Sigmoid colon (tissue), 7 donors: ENCODE measurements around the gene MPST. TPM values are rescaled to one million over a fixed set of nuclear protein-coding genes. Genes with fewer than 3 reads are reported as not detected.
"Not testable (repeated sequence)": the region's sequence is repeated elsewhere in the genome, so short reads cannot be mapped to it uniquely, and the experiment has no call there.

Source experiments
- DNase-seq: peaks from one replicate; pipeline ENCODE4 v3.0.0-alpha.2; 2019
- H3K27ac ChIP-seq, 4 donors: fragments of 200-600 bp; sonication (generic); one replicate each; pipeline ENCODE4 v1.5.1; 2016 to 2019; ENCODE audit warnings: mild to moderate bottlenecking in 1 of 4
- H3K27me3 ChIP-seq, 3 donors: fragments of 200-600 bp; sonication (generic); one replicate each; pipeline ENCODE4 v1.5.1; 2019; ENCODE audit warnings: mild to moderate bottlenecking in 1 of 3
- H3K36me3 ChIP-seq, 4 donors: fragments of 200-600 bp; sonication (generic); one replicate each; pipeline ENCODE4 v1.5.1; 2016 to 2019
- H3K4me1 ChIP-seq, 4 donors: fragments of 200-600 bp; sonication (generic); one replicate each; pipeline ENCODE4 v1.5.1; 2017 to 2019
- H3K4me3 ChIP-seq, 4 donors: fragments of 200-600 bp; sonication (generic); one replicate each; pipeline ENCODE4 v1.5.1; 2017 to 2019; ENCODE audit warnings: mild to moderate bottlenecking in 2 of 4, moderate library complexity in 1 of 4
- H3K9me3 ChIP-seq, 4 donors: fragments of 200-600 bp in 3 of 4; sonication (generic) in 3 of 4; one replicate each; pipeline versions ENCODE4 v1.5.1 to v1.6.1; 2013 to 2019
- CTCF ChIP-seq, 4 experiments: fragments of 450-650 bp in 3 of 4; fragments of 200-600 bp in 1 of 4; IDR thresholded peaks; one replicate each; pipeline ENCODE4 v1.5.1; 2016 to 2019; ENCODE audit warnings: antibody characterized with exemption in 4 of 4, mild to moderate bottlenecking in 3 of 4, moderate library complexity in 2 of 4
- EP300 ChIP-seq, 4 donors: sonication (generic); formaldehyde crosslinking; IDR thresholded peaks; one replicate each; pipeline ENCODE4 v1.6.1; 2017; ENCODE audit warnings: antibody characterized with exemption in 4 of 4
- POLR2A ChIP-seq, 2 donors: fragments of 450-650 bp; IDR thresholded peaks; one replicate each; pipeline ENCODE4 v1.6.1; 2016; ENCODE audit warnings: antibody characterized with exemption in 2 of 2, mild to moderate bottlenecking in 2 of 2, moderate library complexity in 2 of 2
- POLR2AphosphoS5 ChIP-seq, 4 donors: sonication (generic); formaldehyde crosslinking; IDR thresholded peaks; one replicate each; pipeline ENCODE4 v1.6.1; 2017; ENCODE audit warnings: antibody characterized with exemption in 4 of 4
- WGBS, 2 donors: extraction: QIAGEN DNeasy Blood & Tissue Kit; methylation state at CpG; one replicate each; pipeline ENCODE4 v1.1.7; 2013; 5-methylcytosine and 5-hydroxymethylcytosine counted together
- intact Hi-C: fragments of 100-400 bp; cut with DNase I; formaldehyde crosslinking; loops from one replicate; pipeline ENCODE4 v1.15.1; 2023
- polyA plus RNA-seq, 3 donors: library from polyadenylated mRNA; stranded (reverse); fragments of 200-250 nt; gene quantifications; one replicate each; pipeline ENCODE4 v1.2.3, GENCODE V29; 2013
- total RNA-seq, 4 donors: library from RNA; depleted of rRNA; stranded (reverse); fragments of >200 nt; gene quantifications; one replicate each; pipeline ENCODE4 v1.1.0, GENCODE V29; 2016
- donor health status: healthy with polysubstance abuse.
- donor health status: Bipolar disorder and iron deficiency.
- donor health status: healthy.

The MPST gene
- total and polyA plus RNA-seq, 7 donors: 94.2 to 340 (median 143) TPM

GRCh38 chr22:36985211-36985889 is 34.2 kb upstream of the MPST start:
- Histone ChIP-seq H3K36me3 (no peaks in the 10 kb centered on the region), H3K4me3 (no peak overlapping the region), H3K9me3 (peaks cover 0 to 9% (median 7%) of the 10 kb centered on the region in 4 donors), H3K4me1 (no peaks in the 10 kb centered on the region), H3K27me3 (peaks cover 0 to 9% (median 0%) of the 10 kb centered on the region in 3 donors), H3K27ac (no peak overlapping the region)
- intact Hi-C loops: no loop called here
- 83 to 87% methylated on average over 10 of the region's 10 CpGs for WGBS, 2 donors
- no peak for TF ChIP-seq POLR2AphosphoS5 (IDR thresholded peaks at IDR 0.05)
- TF ChIP-seq POLR2A (IDR thresholded peaks at IDR 0.05): no peak
- TF ChIP-seq CTCF (IDR thresholded peaks at IDR 0.05): no peak
- TF ChIP-seq EP300 (IDR thresholded peaks at IDR 0.05): no peak
- no peak for DNase-seq

GRCh38 chr22:36986242-36986821 is 33.2 kb upstream of the MPST start:
- Histone ChIP-seq H3K36me3 (no peaks in the 10 kb centered on the region), H3K4me3 (no peak overlapping the region), H3K27me3 (peaks cover 0 to 19% (median 3%) of the 10 kb centered on the region in 3 donors), H3K4me1 (no peaks in the 10 kb centered on the region), H3K9me3 (peaks cover 0 to 9% (median 7%) of the 10 kb centered on the region in 4 donors), H3K27ac (no peak overlapping the region)
- WGBS, 2 donors: 41 to 55% methylated on average over 8 of the region's 8 CpGs
- TF ChIP-seq CTCF (IDR thresholded peaks at IDR 0.05) (peak in 2 of 4 experiments; percentile 15 to 57), POLR2A (IDR thresholded peaks at IDR 0.05) (no peak)
- no peak for DNase-seq
- intact Hi-C loops: no loop called here

- TF ChIP-seq POLR2A (IDR thresholded peaks at IDR 0.05): no peak
- no peak for TF ChIP-seq EP300 (IDR thresholded peaks at IDR 0.05)
- no peak for TF ChIP-seq POLR2AphosphoS5 (IDR thresholded peaks at IDR 0.05)
- no peak for TF ChIP-seq CTCF (IDR thresholded peaks at IDR 0.05)
- no peak overlapping the region for H3K4me3 ChIP-seq
- H3K27me3 ChIP-seq: peaks cover 0 to 29% (median 3%) of the 10 kb centered on the region in 3 donors
- 74 to 82% methylated on average over 12 of the region's 12 CpGs for WGBS, 2 donors
- H3K9me3 ChIP-seq: peaks cover 0 to 9% (median 7%) of the 10 kb centered on the region in 4 donors
- H3K27ac ChIP-seq: no peak overlapping the region
- DNase-seq: no peak
- no peaks in the 10 kb centered on the region for H3K36me3 ChIP-seq
- H3K4me1 ChIP-seq: no peaks in the 10 kb centered on the region
- intact Hi-C loops: no loop called here
These were observed 31.3 kb upstream of the MPST start for GRCh38 chr22:36988075-36988832.

GRCh38 chr22:36989012-36989411 is 30.5 kb upstream of the MPST start:
- H3K9me3 ChIP-seq, H3K27ac ChIP-seq, H3K4me1 ChIP-seq, H3K4me3 ChIP-seq, intact Hi-C loops, H3K36me3 ChIP-seq, DNase-seq: not testable (repeated sequence)
- H3K27me3 ChIP-seq: peaks cover 0 to 29% (median 3%) of the 10 kb centered on the region in 3 donors
- WGBS, 2 donors: 51 to 81% methylated on average over 4 of the region's 4 CpGs

- H3K27ac ChIP-seq: no peak overlapping the region
- 73 to 86% methylated on average over 6 of the region's 6 CpGs for WGBS, 2 donors
- H3K27me3 ChIP-seq: peaks cover 0 to 33% (median 3%) of the 10 kb centered on the region in 3 donors
- no peak for DNase-seq
- no peaks in the 10 kb centered on the region for H3K4me1 ChIP-seq
- TF ChIP-seq CTCF (IDR thresholded peaks at IDR 0.05) (no peak), POLR2AphosphoS5 (IDR thresholded peaks at IDR 0.05) (no peak), EP300 (IDR thresholded peaks at IDR 0.05) (no peak), POLR2A (IDR thresholded peaks at IDR 0.05) (no peak)
- H3K9me3 ChIP-seq: peaks cover 0 to 9% (median 7%) of the 10 kb centered on the region in 4 donors
- intact Hi-C loops: no loop called here
- H3K4me3 ChIP-seq: no peak overlapping the region
- no peaks in the 10 kb centered on the region for H3K36me3 ChIP-seq
These were observed 29.1 kb upstream of the MPST start for GRCh38 chr22:36990457-36990856.
